NCI-H345 treated with DMSO at 0.1 percent for 48 hours (cell line): ENCODE results near the gene TPRA1.

Experiments
- DNase-seq: peaks from one replicate; lab custom pipeline; 2025; ENCODE audit not compliant: unreplicated experiment; lab: John Stamatoyannopoulos, UW

The TPRA1 gene

GRCh38 chr3:127593178-127593577 lies 2.6 kb upstream of the TPRA1 start:
- no peak for DNase-seq

GRCh38 chr3:127590282-127590592 lies 296 bp downstream of the TPRA1 start:
- DNase-seq, result no peak

- DNase-seq, result no peak
Observed at GRCh38 chr3:127589600-127590281, 792 bp downstream of the TPRA1 start.

GRCh38 chr3:127588806-127589577 lies 1.5 kb downstream of the TPRA1 start:
- DNase-seq, result no peak

- no peak for DNase-seq
Observed at GRCh38 chr3:127587876-127588275, 2.7 kb downstream of the TPRA1 start.

GRCh38 chr3:127585813-127586413 lies 4.6 kb downstream of the TPRA1 start:
- no peak for DNase-seq

GRCh38 chr3:127585163-127585812 lies 5.2 kb downstream of the TPRA1 start:
- no peak for DNase-seq

- DNase-seq, result no peak
Observed at GRCh38 chr3:127584734-127585133, 5.8 kb downstream of the TPRA1 start.

- DNase-seq, result no peak
Observed at GRCh38 chr3:127580327-127581060, 10.0 kb downstream of the TPRA1 start.

GRCh38 chr3:127578802-127579201 lies 11.7 kb downstream of the TPRA1 start:
- DNase-seq, result no peak

GRCh38 chr3:127578168-127578567 lies 12.4 kb downstream of the TPRA1 start:
- DNase-seq, result no peak

- no peak for DNase-seq
Observed at GRCh38 chr3:127577448-127577847, 13.1 kb downstream of the TPRA1 start.

GRCh38 chr3:127574880-127575878 lies 15.4 kb downstream of the TPRA1 start:
- peak; percentile 27 for DNase-seq

- no peak for DNase-seq
Observed at GRCh38 chr3:127573912-127574311, 16.6 kb downstream of the TPRA1 start.

GRCh38 chr3:127573401-127573800 lies 17.1 kb downstream of the TPRA1 start:
- no peak for DNase-seq

- no peak for DNase-seq
Observed at GRCh38 chr3:127572735-127573134, 17.8 kb downstream of the TPRA1 start.

GRCh38 chr3:127572186-127572585 lies 18.3 kb downstream of the TPRA1 start:
- no peak for DNase-seq

- DNase-seq, result no peak
Observed at GRCh38 chr3:127570520-127570919, 20.0 kb downstream of the TPRA1 start.

GRCh38 chr3:127569160-127569559 lies 21.4 kb downstream of the TPRA1 start:
- no peak for DNase-seq

- peak; percentile 12 for DNase-seq
Observed at GRCh38 chr3:127568586-127568985, 21.9 kb downstream of the TPRA1 start.
